Tibial nerve (tissue), 4 donors: Measurements from ENCODE around the gene NHERF1. TPM values are rescaled to one million over a fixed set of nuclear protein-coding genes. Genes with fewer than 3 reads are reported as not detected.
A peak's percentile ranks its signal among the peaks of the same experiment; 100 is the strongest.

Experiments
- DNase-seq, 2 donors: peaks; one replicate each; pipeline ENCODE4 v3.0.0-alpha.2; 2019; ENCODE audit warnings: low spot score in 2 of 2
- H3K27ac ChIP-seq, 4 donors: fragments of 200-600 bp; sonication (generic) in 3 of 4; one replicate each; pipeline ENCODE4 v1.5.1; 2017 to 2019; ENCODE audit warnings: mild to moderate bottlenecking in 1 of 4
- H3K27me3 ChIP-seq, 2 donors: fragments of 200-600 bp; sonication (generic) in 1 of 2; one replicate each; pipeline versions ENCODE4 v1.5.1 to v1.6.0; 2017 to 2019
- H3K36me3 ChIP-seq, 3 donors: fragments of 200-600 bp; sonication (generic); one replicate each; pipeline ENCODE4 v1.5.1; 2018 to 2019
- H3K4me1 ChIP-seq, 4 donors: fragments of 200-600 bp; sonication (generic) in 3 of 4; one replicate each; pipeline ENCODE4 v1.5.1; 2017 to 2019
- H3K4me3 ChIP-seq, 4 donors: fragments of 200-600 bp; sonication (generic) in 3 of 4; one replicate each; pipeline ENCODE4 v1.5.1; 2017 to 2019; ENCODE audit warnings: mild to moderate bottlenecking in 1 of 4, moderate library complexity in 1 of 4
- H3K9me3 ChIP-seq, 4 donors: fragments of 200-600 bp; sonication (generic) in 3 of 4; one replicate each; pipeline ENCODE4 v1.5.1; 2017 to 2019
- EP300 ChIP-seq, 2 donors: sonication (generic); formaldehyde crosslinking; IDR thresholded peaks; one replicate each; pipeline ENCODE4 v1.6.1; 2017; ENCODE audit warnings: antibody characterized with exemption in 2 of 2, mild to moderate bottlenecking in 1 of 2
- POLR2A ChIP-seq, 2 donors: fragments of 450-650 bp; IDR thresholded peaks; one replicate each; pipeline ENCODE4 v1.6.1; 2017; ENCODE audit warnings: antibody characterized with exemption in 2 of 2, mild to moderate bottlenecking in 2 of 2, moderate library complexity in 2 of 2
- WGBS, 2 donors: methylation state at CpG; one replicate each; pipeline ENCODE4 v1.1.5; 2018; 5-methylcytosine and 5-hydroxymethylcytosine counted together
- total RNA-seq, 4 donors: library from RNA; depleted of rRNA; stranded (reverse); fragments of >200 nt; gene quantifications; one replicate each; pipeline ENCODE4 v1.1.0, GENCODE V29; 2016
- TF ChIP-seq, protein P1 (sequence below), 5 experiments: fragments of 200-600 bp in 3 of 5; fragments of 450-650 bp in 2 of 5; sonication (generic) in 3 of 5; IDR thresholded peaks; one replicate each; pipeline ENCODE4 v1.5.1; 2016 to 2019; ENCODE audit warnings: antibody characterized with exemption in 5 of 5, mild to moderate bottlenecking in 3 of 5, moderate library complexity in 2 of 5

NHERF1 gene
- total RNA-seq, 4 donors from 2014 or later, result 42.2 to 55.2 (median 53.0) TPM

DNA sequence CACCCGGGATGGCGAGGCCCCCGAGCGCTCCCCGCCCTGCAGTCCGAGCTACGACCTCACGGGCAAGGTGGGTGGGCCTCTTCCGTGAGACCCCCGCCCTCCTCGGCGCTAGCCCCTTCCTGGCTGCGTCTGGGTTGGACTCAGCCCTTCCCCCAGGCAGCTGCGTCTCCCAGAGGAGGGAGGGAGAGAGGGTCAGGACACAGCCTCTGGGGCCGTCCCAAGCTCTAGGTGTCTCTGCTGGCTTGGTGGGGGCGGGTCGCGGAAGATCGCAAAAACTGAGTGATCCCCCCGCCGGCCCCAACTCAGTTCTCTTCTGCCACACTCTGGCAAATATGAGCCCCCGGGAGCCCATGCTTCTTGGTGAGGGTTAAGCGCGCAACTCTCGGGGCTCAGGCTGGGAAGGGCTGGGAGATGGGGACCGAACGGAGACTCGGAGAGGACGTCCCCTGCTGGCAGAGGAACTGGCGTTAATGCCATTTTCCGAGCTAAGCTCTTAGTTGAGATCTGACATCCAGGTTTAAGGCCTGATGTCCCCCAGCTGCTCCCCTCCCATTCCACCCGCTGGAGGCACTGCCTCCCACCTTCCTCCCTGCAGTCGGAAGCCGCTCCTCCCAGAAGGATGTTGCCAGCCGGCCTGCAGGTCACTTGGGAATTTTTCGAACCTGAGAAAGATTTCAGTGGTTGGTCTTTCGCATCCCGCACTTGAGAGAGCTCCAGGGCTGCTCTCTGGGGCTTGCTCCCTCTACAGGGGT lies 11.0 kb upstream of the NHERF1 start:
- no peak for DNase-seq
- peaks cover 0 to 34% (median 23%) of the 10 kb centered on the region in 4 donors for H3K4me1 ChIP-seq
- no peaks in the 10 kb centered on the region for H3K9me3 ChIP-seq
- H3K4me3 ChIP-seq, result peak overlapping the region in 2 of 4 donors; percentile 38 to 45
- H3K36me3 ChIP-seq, result no peaks in the 10 kb centered on the region
- peak overlapping the region in 1 of 4 donors; percentile 67 for H3K27ac ChIP-seq
- H3K27me3 ChIP-seq, result peaks cover 0 to 86% of the 10 kb centered on the region in 2 donors
- TF ChIP-seq, protein P1, sequence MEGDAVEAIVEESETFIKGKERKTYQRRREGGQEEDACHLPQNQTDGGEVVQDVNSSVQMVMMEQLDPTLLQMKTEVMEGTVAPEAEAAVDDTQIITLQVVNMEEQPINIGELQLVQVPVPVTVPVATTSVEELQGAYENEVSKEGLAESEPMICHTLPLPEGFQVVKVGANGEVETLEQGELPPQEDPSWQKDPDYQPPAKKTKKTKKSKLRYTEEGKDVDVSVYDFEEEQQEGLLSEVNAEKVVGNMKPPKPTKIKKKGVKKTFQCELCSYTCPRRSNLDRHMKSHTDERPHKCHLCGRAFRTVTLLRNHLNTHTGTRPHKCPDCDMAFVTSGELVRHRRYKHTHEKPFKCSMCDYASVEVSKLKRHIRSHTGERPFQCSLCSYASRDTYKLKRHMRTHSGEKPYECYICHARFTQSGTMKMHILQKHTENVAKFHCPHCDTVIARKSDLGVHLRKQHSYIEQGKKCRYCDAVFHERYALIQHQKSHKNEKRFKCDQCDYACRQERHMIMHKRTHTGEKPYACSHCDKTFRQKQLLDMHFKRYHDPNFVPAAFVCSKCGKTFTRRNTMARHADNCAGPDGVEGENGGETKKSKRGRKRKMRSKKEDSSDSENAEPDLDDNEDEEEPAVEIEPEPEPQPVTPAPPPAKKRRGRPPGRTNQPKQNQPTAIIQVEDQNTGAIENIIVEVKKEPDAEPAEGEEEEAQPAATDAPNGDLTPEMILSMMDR (IDR thresholded peaks at IDR 0.05), result peak in 2 of 5 experiments; percentile 5 to 9
- no peak for TF ChIP-seq EP300 (IDR thresholded peaks at IDR 0.05)
- 3% methylated on average over 21 to 27 of the region's 38 CpGs for WGBS, 2 donors

DNA sequence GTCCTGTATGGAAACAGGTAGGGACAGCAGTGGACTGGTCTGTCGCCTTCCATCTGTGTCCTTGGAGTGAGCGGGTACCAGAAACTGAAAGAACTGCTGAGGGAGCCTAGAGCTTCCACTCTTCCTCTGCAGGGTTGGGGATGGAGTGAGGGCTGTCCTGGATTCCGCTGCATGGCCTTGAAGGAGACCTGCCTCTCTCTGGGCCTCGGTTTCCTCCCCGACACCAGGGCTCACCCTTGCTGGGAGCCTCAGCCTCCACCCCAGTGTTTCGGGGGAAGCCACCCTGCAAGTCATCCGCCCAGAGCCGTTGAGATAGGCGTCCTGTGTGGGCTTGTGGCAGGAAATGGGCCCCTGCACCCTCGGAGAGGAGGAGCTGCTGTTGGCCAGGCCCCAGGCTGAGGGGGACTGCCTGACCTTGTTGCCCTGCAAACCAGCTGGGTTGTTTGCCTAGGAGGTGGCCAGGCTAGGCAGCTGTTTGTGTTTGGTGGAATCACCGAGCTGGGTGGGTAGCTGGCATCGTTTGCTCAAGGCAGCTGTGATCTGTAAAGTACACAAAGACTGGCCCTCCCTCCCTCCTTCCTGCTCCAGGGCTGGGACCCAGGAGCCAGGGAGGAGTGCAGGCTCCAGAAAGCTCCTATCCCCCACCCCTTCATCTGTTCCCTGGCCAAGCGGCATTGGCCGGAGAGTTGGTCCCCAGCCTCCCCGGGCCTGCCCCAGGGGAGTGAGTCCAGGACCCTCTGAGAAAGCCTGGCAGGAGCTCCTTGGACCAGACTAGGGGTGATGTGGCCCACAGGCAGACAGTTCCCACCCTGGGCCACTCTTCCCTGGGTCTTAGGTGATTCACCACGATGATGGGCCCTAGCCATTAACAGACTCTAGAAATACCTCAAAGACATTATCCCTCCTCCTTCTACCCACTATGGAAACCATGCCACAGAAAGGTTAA lies 10.1 kb upstream of the NHERF1 start:
- DNase-seq, result no peak
- Histone ChIP-seq H3K4me3 (peak overlapping the region in 1 of 4 donors; percentile 45), H3K27ac (peak overlapping the region in 1 of 4 donors; percentile 67), H3K36me3 (no peaks in the 10 kb centered on the region), H3K4me1 (peaks cover 0 to 40% (median 23%) of the 10 kb centered on the region in 4 donors), H3K27me3 (peaks cover 0 to 84% of the 10 kb centered on the region in 2 donors), H3K9me3 (no peaks in the 10 kb centered on the region)
- 40 to 42% methylated on average over 16 of the region's 16 CpGs for WGBS, 2 donors
- TF ChIP-seq, protein P1 (IDR thresholded peaks at IDR 0.05), result no peak
- TF ChIP-seq POLR2A (IDR thresholded peaks at IDR 0.05), result no peak
- TF ChIP-seq EP300 (IDR thresholded peaks at IDR 0.05), result no peak

DNA sequence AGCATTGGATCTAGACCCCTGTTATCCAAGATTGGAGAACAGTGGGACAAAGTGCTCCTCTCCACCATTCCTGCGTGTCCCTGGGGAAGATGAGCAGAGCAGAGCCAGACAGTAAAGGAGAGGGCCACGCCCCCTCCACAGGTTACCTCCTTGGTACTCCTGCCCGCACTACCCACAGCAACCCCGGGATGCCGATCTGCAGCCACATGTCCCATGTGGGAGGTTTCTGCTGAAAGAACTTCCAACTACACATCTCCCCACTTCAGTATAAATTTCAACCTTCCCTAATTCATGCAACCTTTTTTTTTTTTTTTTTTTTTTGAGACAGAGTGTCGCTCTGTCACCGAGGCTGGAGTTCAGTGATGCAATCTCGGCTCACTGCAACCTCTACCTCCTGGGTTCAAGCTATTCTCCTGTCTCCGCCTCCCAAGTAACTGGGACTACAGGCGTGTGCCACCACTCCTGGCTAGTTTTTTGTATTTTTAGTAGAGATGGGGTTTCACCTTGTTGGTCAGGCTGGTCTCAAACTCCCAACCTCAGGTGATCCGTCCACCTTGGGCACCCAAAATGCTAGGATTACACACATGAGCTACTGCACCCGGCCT lies 9.1 kb upstream of the NHERF1 start:
- no peak overlapping the region for H3K27ac ChIP-seq
- H3K36me3 ChIP-seq, result no peaks in the 10 kb centered on the region
- H3K4me1 ChIP-seq, result peaks cover 0 to 44% (median 24%) of the 10 kb centered on the region in 4 donors
- no peak overlapping the region for H3K4me3 ChIP-seq
- H3K27me3 ChIP-seq, result peaks cover 0 to 77% of the 10 kb centered on the region in 2 donors
- TF ChIP-seq POLR2A (IDR thresholded peaks at IDR 0.05) (no peak), EP300 (IDR thresholded peaks at IDR 0.05) (no peak)
- TF ChIP-seq, protein P1 (IDR thresholded peaks at IDR 0.05), result no peak
- no peaks in the 10 kb centered on the region for H3K9me3 ChIP-seq
- 82 to 86% methylated on average over 12 of the region's 12 CpGs for whole genome bisulfite sequencing, 2 donors
- no peak for DNase-seq

DNA sequence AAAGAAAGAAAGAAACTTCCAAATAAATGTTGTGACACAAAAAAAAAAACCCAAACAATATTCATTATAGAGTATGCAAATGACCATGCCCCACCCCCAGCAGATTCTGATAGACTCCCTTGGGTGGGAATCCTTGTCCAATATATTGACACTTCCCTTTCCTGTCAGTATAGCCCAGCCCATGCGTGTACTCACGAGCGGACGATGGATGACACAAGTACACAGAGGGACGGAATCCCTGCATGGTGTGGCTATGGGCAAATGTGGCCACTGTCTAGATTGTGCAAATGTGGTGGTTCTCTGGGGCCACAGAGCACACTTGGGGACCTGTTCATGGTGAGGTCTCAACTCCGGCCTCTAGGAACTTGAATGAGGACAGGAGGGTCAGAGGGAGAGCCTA lies 8.3 kb upstream of the NHERF1 start:
- H3K4me1 ChIP-seq, result peaks cover 0 to 51% (median 28%) of the 10 kb centered on the region in 4 donors
- TF ChIP-seq EP300 (IDR thresholded peaks at IDR 0.05) (no peak), POLR2A (IDR thresholded peaks at IDR 0.05) (no peak)
- TF ChIP-seq, protein P1 (IDR thresholded peaks at IDR 0.05), result no peak
- H3K4me3 ChIP-seq, result no peak overlapping the region
- no peak for DNase-seq
- H3K27ac ChIP-seq, result no peak overlapping the region
- peaks cover 0 to 75% of the 10 kb centered on the region in 2 donors for H3K27me3 ChIP-seq
- no peaks in the 10 kb centered on the region for H3K36me3 ChIP-seq
- WGBS, 2 donors, result 79 to 90% methylated on average over 6 of the region's 6 CpGs
- H3K9me3 ChIP-seq, result no peaks in the 10 kb centered on the region
